Lower lobe of right lung (tissue), 2 donors: Measurements from ENCODE around the gene ENDOG. TPM values are rescaled to one million over a fixed set of nuclear protein-coding genes. Genes with fewer than 3 reads are reported as not detected.

Source experiments
- ATAC-seq, 2 donors: fragments of 200-7000 bp; cut with Tn5 transposase; one replicate each; pipeline ENCODE4 v1.9.1; 2020 to 2022; ENCODE audit warnings: mild to moderate bottlenecking in 2 of 2, moderate library complexity in 2 of 2
- DNase-seq: peaks from one replicate; pipeline ENCODE4 v3.0.0-alpha.2; 2020
- H3K27ac ChIP-seq: fragments of 200-600 bp; one replicate; pipeline ENCODE4 v1.8.0; 2022
- H3K27me3 ChIP-seq: fragments of 200-600 bp; one replicate; pipeline ENCODE4 v1.8.0; 2022; ENCODE audit warnings: low read depth
- H3K36me3 ChIP-seq: fragments of 200-600 bp; one replicate; pipeline ENCODE4 v1.8.0; 2022; ENCODE audit warnings: mild to moderate bottlenecking
- H3K4me1 ChIP-seq: fragments of 200-600 bp; one replicate; pipeline ENCODE4 v1.8.0; 2022
- H3K4me3 ChIP-seq: fragments of 200-600 bp; one replicate; pipeline ENCODE4 v1.8.0; 2022; ENCODE audit warnings: mild to moderate bottlenecking
- H3K9me3 ChIP-seq: fragments of 200-600 bp; one replicate; pipeline ENCODE4 v1.8.0; 2022
- CTCF ChIP-seq: fragments of 200-600 bp; IDR thresholded peaks from one replicate; pipeline ENCODE4 v1.8.0; 2022; ENCODE audit warnings: antibody characterized with exemption, mild to moderate bottlenecking
- intact Hi-C: fragments of 100-400 bp; cut with DNase I; formaldehyde crosslinking; loops from one replicate; pipeline ENCODE4 v1.11.0; 2022
- total RNA-seq: library from RNA; stranded (reverse); fragmentation: NEBNext Ultra II Directional; extraction: Animal tissue kit (Norgen Biotek cat#: 25700); gene quantifications from one replicate; pipeline ENCODE4 v1.2.1, GENCODE V29; 2021
- donor health status: DM: no; HTN: yes; CAD: no; lungs with severe emphysema.

ENDOG gene
- total RNA-seq, 1 donor from 2014 or later, result 21.5 TPM

GRCh38 chr9:128786681-128787601, 31.4 kb upstream of the ENDOG start, which contains the start of gene TBC1D13:
Gene TBC1D13 (plus strand): TSS chr9:128787253. CDS start chr9:128787354, 101 bp downstream.
- peak within 1 kb of the TSS; percentile 91 for H3K4me3 ChIP-seq
- H3K27ac ChIP-seq, result peak within 1 kb of the TSS; percentile 85
- H3K9me3 ChIP-seq, result no peaks in the 10 kb centered on the region
- peaks cover 14% of the 10 kb centered on the region for H3K4me1 ChIP-seq
- TF ChIP-seq CTCF, result no peak
- no peaks in the 10 kb centered on the region for H3K27me3 ChIP-seq
- DNase-seq (peak; percentile 93), ATAC-seq (peak; percentile 99)
- intact Hi-C loops, result no loop called here
- peaks cover 17% of the 10 kb centered on the region for H3K36me3 ChIP-seq

GRCh38 chr9:128787659-128788058, 30.6 kb upstream of the ENDOG start:
- H3K27ac ChIP-seq, result peak overlapping the region; percentile 85
- H3K4me1 ChIP-seq, result peaks cover 14% of the 10 kb centered on the region
- H3K36me3 ChIP-seq, result peaks cover 25% of the 10 kb centered on the region
- H3K27me3 ChIP-seq, result no peaks in the 10 kb centered on the region
- DNase-seq, result no peak
- H3K4me3 ChIP-seq, result peak overlapping the region; percentile 91
- peak; percentile 2 to 30 for ATAC-seq
- intact Hi-C loops, result no loop called here
- H3K9me3 ChIP-seq, result no peaks in the 10 kb centered on the region
- no peak for TF ChIP-seq CTCF

GRCh38 chr9:128788445-128788844, 29.9 kb upstream of the ENDOG start:
- H3K4me1 ChIP-seq, result peaks cover 14% of the 10 kb centered on the region
- H3K27me3 ChIP-seq, result no peaks in the 10 kb centered on the region
- no peak overlapping the region for H3K27ac ChIP-seq
- H3K4me3 ChIP-seq, result peak overlapping the region; percentile 91
- intact Hi-C loops, result no loop called here
- DNase-seq (no peak), ATAC-seq (no peak)
- no peaks in the 10 kb centered on the region for H3K9me3 ChIP-seq
- no peak for TF ChIP-seq CTCF
- H3K36me3 ChIP-seq, result peaks cover 32% of the 10 kb centered on the region

- no peak overlapping the region for H3K4me3 ChIP-seq
- DNase-seq (no peak), ATAC-seq (no peak)
- intact Hi-C loops, result no loop called here
- no peaks in the 10 kb centered on the region for H3K9me3 ChIP-seq
- H3K27ac ChIP-seq, result no peak overlapping the region
- H3K4me1 ChIP-seq, result peaks cover 14% of the 10 kb centered on the region
- H3K36me3 ChIP-seq, result peaks cover 53% of the 10 kb centered on the region
- no peaks in the 10 kb centered on the region for H3K27me3 ChIP-seq
- no peak for TF ChIP-seq CTCF
These were observed 27.8 kb upstream of the ENDOG start for GRCh38 chr9:128790536-128790935.

GRCh38 chr9:128792134-128792533, 26.2 kb upstream of the ENDOG start:
- Histone ChIP-seq H3K4me3 (no peak overlapping the region), H3K27me3 (no peaks in the 10 kb centered on the region), H3K27ac (no peak overlapping the region), H3K9me3 (no peaks in the 10 kb centered on the region), H3K36me3 (peaks cover 69% of the 10 kb centered on the region), H3K4me1 (peaks cover 14% of the 10 kb centered on the region)
- intact Hi-C loops, result no loop called here
- ATAC-seq (no peak), DNase-seq (no peak)
- no peak for TF ChIP-seq CTCF
